ENCODE results near the gene OTUD3.

The OTUD3 gene

GRCh38 chr1:19850214-19850613, 32.0 kb upstream of the OTUD3 start:
- TF ChIP-seq PAX5 (IDR thresholded peaks at IDR 0.05; ENCODE audit: insufficient read depth, low read length, severe bottlenecking) (no peak), TAF1 (IDR thresholded peaks at IDR 0.05; ENCODE audit: low read depth, low read length) (no peak), POU2F2 (IDR thresholded peaks at IDR 0.05; ENCODE audit: low read depth, low read length) (no peak), POLR2A (IDR thresholded peaks at IDR 0.05; ENCODE audit: low read depth, low read length) (no peak), SPI1 (IDR thresholded peaks at IDR 0.05; ENCODE audit: low read depth, low read length) (no peak), POLR2AphosphoS5 (IDR thresholded peaks at IDR 0.05; ENCODE audit: low read depth, low read length) (no peak)
- DNase-seq (ENCODE audit: insufficient read length, low spot score) (no peak), FAIRE-seq (no peak)

GRCh38 chr1:19852036-19852435, 30.2 kb upstream of the OTUD3 start:
- FAIRE-seq, result no peak
- no peak for TF ChIP-seq SPI1 (IDR thresholded peaks at IDR 0.05; ENCODE audit: low read depth, low read length)
- TF ChIP-seq POLR2AphosphoS5 (IDR thresholded peaks at IDR 0.05; ENCODE audit: low read depth, low read length), result no peak
- no peak for TF ChIP-seq POU2F2 (IDR thresholded peaks at IDR 0.05; ENCODE audit: low read depth, low read length)
- no peak for TF ChIP-seq PAX5 (IDR thresholded peaks at IDR 0.05; ENCODE audit: insufficient read depth, low read length, severe bottlenecking)
- no peak for TF ChIP-seq POLR2A (IDR thresholded peaks at IDR 0.05; ENCODE audit: low read depth, low read length)
- TF ChIP-seq TAF1 (IDR thresholded peaks at IDR 0.05; ENCODE audit: low read depth, low read length), result no peak
- DNase-seq (ENCODE audit: insufficient read length, low spot score), result no peak

- DNase-seq (ENCODE audit: insufficient read length, low spot score), result no peak
- TF ChIP-seq POU2F2 (IDR thresholded peaks at IDR 0.05; ENCODE audit: low read depth, low read length) (no peak), POLR2A (IDR thresholded peaks at IDR 0.05; ENCODE audit: low read depth, low read length) (no peak), SPI1 (IDR thresholded peaks at IDR 0.05; ENCODE audit: low read depth, low read length) (no peak), POLR2AphosphoS5 (IDR thresholded peaks at IDR 0.05; ENCODE audit: low read depth, low read length) (no peak), TAF1 (IDR thresholded peaks at IDR 0.05; ENCODE audit: low read depth, low read length) (no peak), PAX5 (IDR thresholded peaks at IDR 0.05; ENCODE audit: insufficient read depth, low read length, severe bottlenecking) (no peak)
- no peak for FAIRE-seq
These were observed 27.3 kb upstream of the OTUD3 start for GRCh38 chr1:19854866-19855265.

GRCh38 chr1:19858893-19859292, 23.3 kb upstream of the OTUD3 start:
- TF ChIP-seq PAX5 (IDR thresholded peaks at IDR 0.05; ENCODE audit: insufficient read depth, low read length, severe bottlenecking) (no peak), POLR2A (IDR thresholded peaks at IDR 0.05; ENCODE audit: low read depth, low read length) (no peak), POU2F2 (IDR thresholded peaks at IDR 0.05; ENCODE audit: low read depth, low read length) (no peak), SPI1 (IDR thresholded peaks at IDR 0.05; ENCODE audit: low read depth, low read length) (no peak), TAF1 (IDR thresholded peaks at IDR 0.05; ENCODE audit: low read depth, low read length) (no peak)
- no peak for DNase-seq (ENCODE audit: insufficient read length, low spot score)
- peak; percentile 74 for FAIRE-seq

- FAIRE-seq, result no peak
- TF ChIP-seq SPI1 (IDR thresholded peaks at IDR 0.05; ENCODE audit: low read depth, low read length) (no peak), PAX5 (IDR thresholded peaks at IDR 0.05; ENCODE audit: insufficient read depth, low read length, severe bottlenecking) (no peak), POU2F2 (IDR thresholded peaks at IDR 0.05; ENCODE audit: low read depth, low read length) (no peak), TAF1 (IDR thresholded peaks at IDR 0.05; ENCODE audit: low read depth, low read length) (no peak), POLR2AphosphoS5 (IDR thresholded peaks at IDR 0.05; ENCODE audit: low read depth, low read length) (no peak), POLR2A (IDR thresholded peaks at IDR 0.05; ENCODE audit: low read depth, low read length) (no peak)
- no peak for DNase-seq (ENCODE audit: insufficient read length, low spot score)
These were observed 22.3 kb upstream of the OTUD3 start for GRCh38 chr1:19859876-19860275.

GRCh38 chr1:19860418-19860817, 21.8 kb upstream of the OTUD3 start:
- FAIRE-seq (no peak), DNase-seq (ENCODE audit: insufficient read length, low spot score) (no peak)
- TF ChIP-seq TAF1 (IDR thresholded peaks at IDR 0.05; ENCODE audit: low read depth, low read length) (no peak), POLR2A (IDR thresholded peaks at IDR 0.05; ENCODE audit: low read depth, low read length) (no peak), POLR2AphosphoS5 (IDR thresholded peaks at IDR 0.05; ENCODE audit: low read depth, low read length) (no peak), POU2F2 (IDR thresholded peaks at IDR 0.05; ENCODE audit: low read depth, low read length) (no peak), SPI1 (IDR thresholded peaks at IDR 0.05; ENCODE audit: low read depth, low read length) (no peak), PAX5 (IDR thresholded peaks at IDR 0.05; ENCODE audit: insufficient read depth, low read length, severe bottlenecking) (no peak)

GRCh38 chr1:19861034-19861433, 21.2 kb upstream of the OTUD3 start:
- DNase-seq (ENCODE audit: insufficient read length, low spot score), result no peak
- no peak for TF ChIP-seq TAF1 (IDR thresholded peaks at IDR 0.05; ENCODE audit: low read depth, low read length)
- no peak for TF ChIP-seq POLR2AphosphoS5 (IDR thresholded peaks at IDR 0.05; ENCODE audit: low read depth, low read length)
- no peak for TF ChIP-seq POLR2A (IDR thresholded peaks at IDR 0.05; ENCODE audit: low read depth, low read length)
- no peak for TF ChIP-seq SPI1 (IDR thresholded peaks at IDR 0.05; ENCODE audit: low read depth, low read length)
- no peak for TF ChIP-seq PAX5 (IDR thresholded peaks at IDR 0.05; ENCODE audit: insufficient read depth, low read length, severe bottlenecking)
- no peak for TF ChIP-seq POU2F2 (IDR thresholded peaks at IDR 0.05; ENCODE audit: low read depth, low read length)
- no peak for FAIRE-seq

GRCh38 chr1:19861842-19862530, 20.2 kb upstream of the OTUD3 start:
- no peak for FAIRE-seq
- TF ChIP-seq POU2F2 (IDR thresholded peaks at IDR 0.05; ENCODE audit: low read depth, low read length) (no peak), SPI1 (IDR thresholded peaks at IDR 0.05; ENCODE audit: low read depth, low read length) (no peak), POLR2AphosphoS5 (IDR thresholded peaks at IDR 0.05; ENCODE audit: low read depth, low read length) (no peak), TAF1 (IDR thresholded peaks at IDR 0.05; ENCODE audit: low read depth, low read length) (no peak), POLR2A (IDR thresholded peaks at IDR 0.05; ENCODE audit: low read depth, low read length) (no peak), PAX5 (IDR thresholded peaks at IDR 0.05; ENCODE audit: insufficient read depth, low read length, severe bottlenecking) (no peak)
- no peak for DNase-seq (ENCODE audit: insufficient read length, low spot score)

- FAIRE-seq, result no peak
- TF ChIP-seq SPI1 (IDR thresholded peaks at IDR 0.05; ENCODE audit: low read depth, low read length), result no peak
- TF ChIP-seq POLR2A (IDR thresholded peaks at IDR 0.05; ENCODE audit: low read depth, low read length), result no peak
- TF ChIP-seq TAF1 (IDR thresholded peaks at IDR 0.05; ENCODE audit: low read depth, low read length), result no peak
- TF ChIP-seq PAX5 (IDR thresholded peaks at IDR 0.05; ENCODE audit: insufficient read depth, low read length, severe bottlenecking), result no peak
- no peak for TF ChIP-seq POU2F2 (IDR thresholded peaks at IDR 0.05; ENCODE audit: low read depth, low read length)
- no peak for TF ChIP-seq POLR2AphosphoS5 (IDR thresholded peaks at IDR 0.05; ENCODE audit: low read depth, low read length)
These were observed 19.3 kb upstream of the OTUD3 start for GRCh38 chr1:19862944-19863343.

More at GRCh38 chr1:19862944-19863343, 19.3 kb upstream of the OTUD3 start:
- no peak for DNase-seq (ENCODE audit: insufficient read length, low spot score)

Measured in GM12891 (cell line).